CD4-positive, alpha-beta T cell treated with Interleukin-6 for 4 hours (primary cell): ENCODE results near the gene SCYGR2.
"Not testable (repeated sequence)": the region's sequence is repeated elsewhere in the genome, so short reads cannot be mapped to it uniquely, and the experiment has no call there.

ENCODE experiments used
- DNase-seq: peaks from one replicate; pipeline ENCODE4 v3.0.0-alpha.2; 2020; ENCODE audit warnings: mixed read lengths

SCYGR2 gene

DNA sequence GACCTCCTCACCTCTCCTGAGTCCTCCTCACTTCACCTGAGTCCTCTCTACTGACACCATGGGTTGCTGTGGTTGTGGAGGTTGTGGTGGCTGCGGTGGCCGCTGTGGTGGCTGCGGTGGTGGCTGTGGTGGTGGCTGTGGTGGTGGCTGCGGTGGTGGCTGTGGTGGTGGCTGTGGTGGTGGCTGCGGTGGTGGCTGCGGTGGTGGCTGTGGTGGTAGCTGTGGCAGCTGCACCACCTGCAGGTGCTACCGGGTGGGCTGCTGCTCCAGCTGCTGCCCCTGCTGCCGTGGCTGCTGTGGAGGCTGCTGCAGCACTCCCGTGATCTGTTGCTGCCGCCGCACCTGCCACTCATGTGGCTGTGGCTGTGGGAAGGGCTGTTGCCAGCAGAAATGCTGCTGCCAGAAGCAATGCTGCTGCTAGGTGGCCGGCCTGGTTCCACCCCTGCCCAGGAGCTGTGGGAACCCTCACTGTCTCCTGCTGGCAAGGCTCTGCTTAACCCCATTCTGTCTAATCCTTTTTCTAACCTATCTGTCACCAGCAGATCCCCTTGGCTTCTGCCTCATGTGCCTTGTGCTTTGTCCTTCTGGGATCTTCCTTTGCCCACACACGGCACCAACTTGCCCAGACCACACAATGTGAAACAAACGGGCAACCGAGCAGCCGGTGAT, at the start of gene SCYGR2:
Gene SCYGR2, plus strand, starts transcription at position 59 of the 669 bp plus-strand sequence. Its CDS starts 0 bp downstream, at position 59.
- DNase-seq: not testable (repeated sequence)

- DNase-seq: no peak
These were observed 46.9 kb upstream of the SCYGR2 start for GRCh38 chr2:227551836-227552235.

DNA sequence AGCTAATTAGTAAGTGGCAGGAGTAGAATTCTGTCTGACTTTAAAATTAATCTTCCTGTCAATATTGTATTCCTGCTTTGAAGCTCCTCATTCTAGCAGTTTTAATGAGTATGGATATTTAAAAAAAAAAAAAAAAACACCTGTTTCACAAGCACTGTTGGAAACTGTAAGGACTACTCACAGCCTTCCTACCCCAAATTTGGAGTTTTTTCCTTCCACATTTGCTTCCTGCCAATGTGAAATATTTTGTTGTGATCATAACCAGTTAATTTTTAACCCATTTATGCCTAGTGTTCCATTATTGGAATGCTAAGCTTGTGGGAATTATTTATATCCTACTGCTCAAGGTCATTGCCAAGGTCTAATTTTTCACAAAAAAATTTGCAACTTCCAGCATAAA, 36.1 kb upstream of the SCYGR2 start:
- DNase-seq: no peak

- no peak for DNase-seq
These were observed 33.6 kb upstream of the SCYGR2 start for GRCh38 chr2:227565080-227565479.

DNA sequence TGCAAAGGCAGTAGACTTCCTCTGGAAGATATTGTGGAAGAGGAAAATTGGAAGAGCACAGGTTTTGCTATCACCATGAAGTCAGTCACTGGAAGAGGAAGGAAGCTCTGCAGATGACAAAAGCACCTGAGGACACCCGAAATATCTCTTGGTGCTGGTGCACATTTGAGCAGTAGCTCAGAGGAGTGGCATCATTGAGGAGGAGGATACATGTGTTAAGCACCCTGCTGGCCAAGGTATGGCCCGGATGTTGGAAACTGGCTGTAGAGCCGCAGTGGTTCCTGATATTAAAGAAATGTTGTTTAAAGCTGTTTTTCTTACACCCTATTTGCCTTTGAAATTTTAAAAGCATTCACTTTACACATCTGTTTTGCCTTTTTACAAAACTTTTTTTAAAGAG, 32.7 kb upstream of the SCYGR2 start:
- DNase-seq: no peak

- no peak for DNase-seq
These were observed 29.9 kb upstream of the SCYGR2 start for GRCh38 chr2:227568852-227569169.

- DNase-seq: no peak
These were observed 28.1 kb upstream of the SCYGR2 start for GRCh38 chr2:227570615-227571014.

DNA sequence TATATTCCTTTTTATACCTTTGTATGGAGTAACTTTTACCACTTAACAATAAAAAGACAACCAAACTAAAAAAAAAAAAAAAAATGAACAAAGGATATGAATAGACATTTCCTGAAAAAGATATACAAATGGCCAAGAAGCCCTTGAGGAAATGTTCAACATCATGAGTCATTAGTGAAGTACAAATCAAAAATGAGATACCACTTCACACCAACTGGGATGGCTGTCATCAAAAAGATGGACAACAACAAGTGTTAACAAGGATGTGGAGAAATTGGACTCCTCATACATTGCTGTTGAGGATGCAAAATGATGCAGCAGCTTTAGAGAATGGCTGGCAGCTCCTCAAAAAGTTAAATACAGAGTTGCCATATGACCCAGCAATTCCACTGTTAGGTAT, 22.6 kb upstream of the SCYGR2 start:
- DNase-seq: no peak

- DNase-seq: no peak
These were observed 21.9 kb upstream of the SCYGR2 start for GRCh38 chr2:227576812-227577211.

GRCh38 chr2:227577555-227577954, 21.1 kb upstream of the SCYGR2 start:
- DNase-seq: no peak

GRCh38 chr2:227578642-227579041, 20.1 kb upstream of the SCYGR2 start:
- DNase-seq: no peak

GRCh38 chr2:227579791-227580190, 18.9 kb upstream of the SCYGR2 start:
- DNase-seq: no peak

DNA sequence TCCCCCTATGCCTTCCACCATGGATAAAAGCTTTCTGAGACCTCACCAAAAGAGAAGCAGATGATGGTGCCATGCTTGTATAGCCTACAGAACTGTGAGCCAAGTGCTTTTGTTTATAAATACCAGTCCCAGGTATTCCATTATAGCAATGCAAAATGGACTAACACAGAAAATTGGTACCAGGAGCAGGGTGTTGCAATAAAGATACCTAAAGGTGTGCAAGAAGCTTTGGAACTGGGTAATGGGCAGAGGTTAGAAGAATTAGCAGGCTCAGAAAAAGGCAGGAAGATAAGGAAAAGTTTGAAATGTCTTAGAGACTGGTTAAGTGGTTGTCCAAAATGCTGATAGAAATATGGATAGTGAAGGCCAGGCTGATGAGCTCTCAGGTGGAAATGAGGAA, 16.3 kb upstream of the SCYGR2 start:
- no peak for DNase-seq

- no peak for DNase-seq
These were observed 5.9 kb upstream of the SCYGR2 start for GRCh38 chr2:227592694-227593387.

GRCh38 chr2:227595797-227596196, 2.9 kb upstream of the SCYGR2 start:
- DNase-seq: no peak

- DNase-seq: no peak
These were observed 1.7 kb upstream of the SCYGR2 start for GRCh38 chr2:227597036-227597435.

DNA sequence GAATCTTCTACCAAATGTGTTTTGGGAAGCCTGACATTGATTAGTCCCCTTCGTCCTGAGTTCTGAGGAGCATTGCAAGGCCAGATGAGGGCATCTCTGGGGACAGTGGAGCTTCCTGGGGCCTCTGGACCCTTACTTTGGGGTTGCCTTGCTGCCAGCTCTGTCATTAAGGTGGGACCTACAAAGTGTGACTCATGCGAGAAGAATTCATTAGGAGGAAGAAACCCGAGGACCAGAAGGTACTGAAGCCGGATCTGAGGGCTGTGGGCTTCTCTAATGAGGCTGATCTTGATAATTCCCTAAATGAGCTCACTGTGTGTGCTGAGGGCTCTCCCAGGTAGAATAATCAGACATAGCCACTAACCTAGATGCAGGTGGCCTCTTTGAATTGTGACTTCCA, 695 bp upstream of the SCYGR2 start:
- DNase-seq: no peak

DNA sequence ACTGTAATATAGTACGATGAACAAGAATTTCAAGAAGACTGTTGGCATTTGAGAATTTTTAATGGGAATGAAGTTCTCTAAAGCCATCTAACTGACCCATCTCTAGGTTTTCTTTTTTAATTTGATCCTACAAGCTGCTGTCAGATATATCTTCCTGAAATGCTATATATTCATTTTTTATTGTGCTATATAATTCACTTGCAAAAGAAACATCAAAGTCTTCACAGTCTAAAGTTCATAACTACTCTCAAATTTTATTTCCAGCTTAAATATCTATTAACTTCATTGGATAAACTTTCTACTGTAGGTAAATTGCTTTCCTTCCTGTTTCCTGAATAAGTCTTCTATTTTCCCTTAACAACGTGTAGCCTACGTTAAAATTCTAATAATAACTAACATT, 3.7 kb downstream of the SCYGR2 start:
- no peak for DNase-seq

DNA sequence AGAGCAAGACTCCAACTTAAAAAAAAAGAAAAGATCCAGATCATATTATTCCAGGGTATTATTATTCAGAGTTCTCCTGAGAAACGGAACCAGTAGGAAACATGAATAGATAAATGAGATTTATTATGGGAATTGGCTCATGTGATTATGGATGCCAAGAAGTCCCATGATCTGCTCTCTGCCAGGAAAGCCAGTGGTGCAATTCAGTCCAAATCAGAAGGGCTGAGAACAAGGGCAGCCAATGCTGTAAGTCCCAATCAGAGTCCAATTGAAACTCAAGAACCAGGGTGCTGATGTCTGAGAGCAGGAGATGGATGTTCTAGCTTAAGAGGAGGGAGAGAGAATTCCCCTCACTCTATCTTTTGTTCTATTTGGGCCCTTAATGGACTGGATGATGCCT, 7.8 kb downstream of the SCYGR2 start:
- no peak for DNase-seq

DNA sequence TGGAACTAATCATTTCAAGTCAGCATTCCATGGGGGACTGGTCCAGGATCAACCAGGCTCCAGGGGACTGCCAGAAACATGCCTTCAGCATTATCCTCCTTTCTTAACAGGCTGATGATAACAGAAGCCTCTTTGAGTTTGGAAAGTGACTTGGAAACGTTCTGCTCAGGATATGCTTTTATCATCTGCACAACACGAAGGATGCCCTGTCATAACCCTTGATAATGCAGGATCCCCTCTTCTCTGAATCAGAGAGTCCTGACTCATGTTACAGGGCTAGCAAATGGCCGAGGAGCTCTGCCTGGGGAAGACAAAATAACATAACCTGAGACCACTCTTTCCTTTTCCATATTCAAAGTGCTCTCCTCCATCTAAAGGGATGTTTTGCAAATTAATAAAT, 9.2 kb downstream of the SCYGR2 start:
- no peak for DNase-seq

GRCh38 chr2:227608561-227609338, 10.1 kb downstream of the SCYGR2 start:
- no peak for DNase-seq

DNA sequence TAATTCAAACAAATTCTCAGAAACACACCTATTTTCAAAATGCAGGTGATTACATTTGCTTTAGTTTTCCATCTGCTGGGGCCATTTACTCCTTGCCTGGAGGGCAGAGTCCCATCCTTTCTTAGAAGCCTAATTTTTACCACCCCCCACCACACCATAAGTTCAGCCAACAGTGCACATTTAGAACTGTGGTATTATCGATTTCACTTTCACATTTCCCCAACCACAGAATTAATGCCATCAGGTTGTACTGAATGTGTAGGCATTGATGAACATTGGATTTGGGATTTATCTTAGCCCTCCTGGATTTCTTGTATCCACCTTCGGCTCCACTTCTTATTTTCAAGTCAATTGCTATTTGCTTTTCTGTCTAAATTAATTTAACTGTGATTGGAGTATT, 11.4 kb downstream of the SCYGR2 start:
- no peak for DNase-seq

DNA sequence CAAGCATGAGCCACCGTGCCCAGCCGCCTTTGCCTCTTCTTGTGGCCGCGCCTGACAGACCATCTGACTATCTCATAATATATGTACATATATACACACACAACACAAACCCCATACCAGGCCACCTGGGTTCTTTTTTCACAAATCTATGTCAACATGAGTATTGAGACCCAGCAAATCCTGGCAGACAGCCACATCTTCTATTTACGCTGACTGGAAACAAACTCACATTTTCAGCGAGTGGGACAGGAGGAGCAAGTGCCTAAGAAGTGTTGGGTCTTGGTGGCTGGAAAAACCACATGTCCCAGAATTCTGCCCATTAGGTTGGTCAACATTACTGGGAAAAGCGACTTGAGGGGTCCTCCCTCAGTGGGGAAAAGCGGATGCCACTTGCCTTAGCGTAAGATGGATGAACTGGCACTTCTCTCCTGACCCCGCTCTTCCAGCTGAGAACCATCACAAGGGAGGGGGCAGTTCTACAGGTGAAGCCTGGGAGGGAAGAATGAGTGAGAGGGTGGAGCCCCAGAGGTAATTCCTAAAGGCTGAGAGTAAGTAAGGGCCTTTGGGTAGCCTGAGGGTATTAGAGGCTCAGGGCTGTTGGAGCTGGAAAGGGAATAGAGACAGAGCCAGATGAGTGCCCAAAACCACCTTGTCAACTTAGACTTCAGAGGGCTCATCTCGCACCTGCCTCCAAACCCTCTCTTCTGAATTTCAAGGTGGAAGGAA, 14.0 kb downstream of the SCYGR2 start:
- DNase-seq: no peak
